IPS DF 6.9 (cell line): ENCODE measurements around the gene EAF2.

ENCODE experiments used
- DNase-seq: peaks from one replicate; pipeline ENCODE4 v3.0.0-alpha.2; 2013; ENCODE audit warnings: low read depth, low spot score
- H3K27ac ChIP-seq: one replicate; pipeline ENCODE4 v1.5.1; 2013; ENCODE audit warnings: low read length, control low read depth
- H3K27me3 ChIP-seq: 2 replicates; pipeline ENCODE4 v1.6.1; 2013; ENCODE audit warnings: mild to moderate bottlenecking, low read length; ENCODE audit not compliant: control insufficient read depth, insufficient read depth
- H3K36me3 ChIP-seq: 2 replicates; pipeline ENCODE4 v1.6.1; 2013; ENCODE audit warnings: low read length; ENCODE audit not compliant: control insufficient read depth, insufficient read depth
- H3K4me1 ChIP-seq: 2 replicates; pipeline ENCODE4 v1.6.1; 2013; ENCODE audit warnings: low read length; ENCODE audit not compliant: control insufficient read depth, insufficient read depth
- H3K4me3 ChIP-seq: 2 replicates; pipeline ENCODE4 v1.5.1; 2013; ENCODE audit warnings: mild to moderate bottlenecking, low read length
- H3K9me3 ChIP-seq: 2 replicates; pipeline ENCODE4 v1.6.1; 2013; ENCODE audit warnings: low read length, inconsistent platforms; ENCODE audit not compliant: control insufficient read depth, insufficient read depth
- WGBS: extraction: QIAGEN DNeasy Blood & Tissue Kit; methylation state at CpG from one replicate; pipeline ENCODE4 v1.1.7; 2013; ENCODE audit warnings: mixed read lengths, missing lambda C conversion rate; ENCODE audit not compliant: insufficient read length, insufficient coverage; 5-methylcytosine and 5-hydroxymethylcytosine counted together

EAF2 gene

DNA sequence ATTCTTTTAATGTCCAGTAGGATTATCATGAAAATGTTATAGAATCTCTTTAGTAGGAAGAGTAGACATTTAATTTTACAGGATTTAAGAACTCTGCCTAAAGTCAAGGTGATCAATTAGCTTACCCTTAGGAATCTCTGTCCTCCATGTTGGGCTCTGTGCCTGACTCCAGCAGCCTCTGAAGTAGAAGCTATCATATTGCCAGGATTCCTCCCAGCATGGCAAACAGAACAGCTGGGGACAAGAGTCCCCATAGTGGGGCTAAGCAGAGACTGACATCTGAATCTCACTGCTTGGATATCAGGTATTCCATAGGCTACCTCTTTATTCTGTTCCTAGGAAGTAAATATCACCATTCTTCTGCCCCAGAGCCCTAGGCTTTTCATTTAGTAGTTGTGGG, 60.7 kb downstream of the EAF2 start:
- Histone ChIP-seq H3K36me3 (no peaks in the 10 kb centered on the region), H3K4me3 (no peak overlapping the region), H3K9me3 (no peaks in the 10 kb centered on the region), H3K4me1 (no peaks in the 10 kb centered on the region), H3K27me3 (no peaks in the 10 kb centered on the region), H3K27ac (no peak overlapping the region)
- DNase-seq, result no peak

DNA sequence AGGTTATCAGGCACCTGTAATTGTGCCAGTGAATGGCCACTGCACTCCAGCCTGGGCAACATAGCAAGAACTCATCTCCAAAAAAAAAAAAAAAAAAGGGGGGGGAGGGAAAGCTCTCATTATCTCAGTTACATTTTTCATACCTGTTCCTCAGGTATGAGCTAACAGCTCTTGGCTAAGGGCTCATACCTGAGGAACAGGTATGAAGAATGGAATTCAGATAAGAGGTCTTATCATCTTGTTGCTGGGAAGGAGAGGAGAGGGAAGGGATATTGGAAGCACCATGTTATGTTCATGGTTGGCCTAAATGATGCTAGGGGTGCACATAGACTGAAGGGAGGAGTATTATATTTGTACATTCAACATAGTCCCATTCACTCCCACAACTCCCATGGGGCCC, 61.8 kb downstream of the EAF2 start:
- no peaks in the 10 kb centered on the region for H3K27me3 ChIP-seq
- DNase-seq, result no peak
- no peak overlapping the region for H3K27ac ChIP-seq
- H3K36me3 ChIP-seq, result no peaks in the 10 kb centered on the region
- no peaks in the 10 kb centered on the region for H3K9me3 ChIP-seq
- no peaks in the 10 kb centered on the region for H3K4me1 ChIP-seq
- no peak overlapping the region for H3K4me3 ChIP-seq

DNA sequence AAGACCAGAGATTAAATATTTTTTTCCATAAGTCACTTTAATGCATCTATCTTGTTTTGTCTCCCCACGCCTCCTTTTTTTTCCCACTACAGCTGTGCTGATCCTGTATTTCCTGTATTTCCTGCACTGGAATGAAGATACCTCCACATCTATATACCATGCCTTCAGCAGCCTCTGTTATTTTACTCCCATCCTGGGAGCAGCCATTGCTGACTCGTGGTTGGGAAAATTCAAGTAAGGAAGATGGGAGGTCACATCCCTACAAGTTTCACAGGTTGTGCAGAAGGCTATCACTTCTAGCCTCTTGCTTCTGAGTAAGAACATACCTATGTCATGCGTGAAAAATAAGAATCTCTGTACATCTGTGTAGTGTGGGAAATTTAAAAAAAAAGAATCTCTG, 62.3 kb downstream of the EAF2 start:
- no peak for DNase-seq
- H3K4me1 ChIP-seq, result no peaks in the 10 kb centered on the region
- no peaks in the 10 kb centered on the region for H3K27me3 ChIP-seq
- H3K9me3 ChIP-seq, result no peaks in the 10 kb centered on the region
- no peaks in the 10 kb centered on the region for H3K36me3 ChIP-seq
- H3K27ac ChIP-seq, result no peak overlapping the region
- no CpG with 5 or more reads among the region's 3 CpGs for WGBS
- H3K4me3 ChIP-seq, result no peak overlapping the region

DNA sequence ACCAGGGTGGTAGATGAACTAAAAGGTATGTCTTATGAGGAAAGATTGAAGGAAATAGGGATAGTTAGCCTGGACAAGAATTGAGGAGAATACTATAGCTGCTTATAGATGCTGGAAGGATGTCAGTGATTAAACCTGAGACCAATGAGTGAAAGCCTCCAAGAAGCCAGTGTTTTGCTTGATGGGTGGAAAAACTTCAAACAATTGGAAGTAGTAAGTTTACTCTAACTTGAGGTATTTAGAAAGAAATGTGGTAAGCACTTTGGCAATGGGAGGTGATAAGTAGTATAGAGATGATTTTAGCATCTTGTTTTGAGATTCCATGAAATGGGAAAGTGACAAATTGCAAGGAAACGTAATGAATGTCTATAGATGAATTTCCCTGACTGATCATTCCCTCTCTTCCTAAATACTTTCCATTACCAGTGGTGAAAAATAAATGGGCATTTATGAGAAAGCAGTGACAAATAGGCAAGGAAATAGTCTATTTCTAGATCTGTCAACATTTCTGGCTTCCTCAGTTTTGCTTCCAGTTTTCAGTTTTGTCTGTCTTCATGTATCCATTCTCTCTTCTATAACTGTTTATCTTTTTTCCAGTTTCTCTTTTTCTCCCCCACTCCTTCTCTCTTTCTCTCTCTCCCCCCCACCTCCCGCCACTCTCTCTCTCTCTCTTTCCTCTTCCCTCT, 78.4 kb downstream of the EAF2 start:
- Histone ChIP-seq H3K4me1 (no peaks in the 10 kb centered on the region), H3K4me3 (no peak overlapping the region), H3K27me3 (no peaks in the 10 kb centered on the region), H3K27ac (no peak overlapping the region), H3K9me3 (no peaks in the 10 kb centered on the region), H3K36me3 (no peaks in the 10 kb centered on the region)
- DNase-seq, result no peak
- WGBS, result no CpG with 5 or more reads among the region's 2 CpGs

DNA sequence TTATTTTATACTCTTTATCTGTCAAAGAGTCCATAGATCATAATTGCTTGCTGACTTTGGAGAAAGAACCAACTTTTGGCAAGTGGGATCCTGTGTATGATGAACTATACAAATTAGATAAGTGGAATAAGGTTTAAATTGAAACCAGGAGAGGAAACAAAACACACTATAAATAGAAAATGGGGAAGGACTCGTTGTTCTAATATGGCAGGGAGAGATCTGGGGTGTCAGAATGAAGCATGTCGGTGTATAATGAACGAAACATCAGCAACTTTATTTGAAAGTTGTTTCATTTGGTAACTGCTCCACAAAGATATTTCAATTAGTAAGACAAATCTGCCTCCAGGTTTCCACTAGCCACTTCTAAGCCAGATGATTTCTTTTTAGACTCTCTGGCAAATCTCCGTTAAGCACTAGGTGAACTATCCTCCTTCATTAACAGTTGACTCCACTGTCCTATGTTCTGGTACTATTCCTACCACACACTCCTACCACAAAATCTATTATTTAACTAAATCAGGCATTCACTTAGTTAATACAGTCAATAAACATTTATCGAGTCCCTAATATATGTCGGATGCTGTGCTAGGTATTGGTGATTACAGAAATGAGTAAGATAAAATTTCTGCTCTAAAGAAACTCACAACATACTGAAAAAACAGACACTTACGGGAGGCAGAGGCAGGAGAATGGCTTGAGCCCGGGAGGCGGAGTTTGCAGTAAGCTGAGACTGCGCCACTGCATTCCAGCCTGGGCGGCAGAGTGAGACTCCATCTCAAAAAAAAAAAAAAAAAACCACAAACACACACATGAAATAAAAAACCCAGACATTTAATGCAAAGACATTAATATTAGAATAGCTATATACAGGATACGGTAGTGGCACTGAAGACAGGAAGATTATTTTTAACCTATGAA, 79.3 kb downstream of the EAF2 start:
- 100% methylated on average over 1 of the region's 12 CpGs for WGBS
- Histone ChIP-seq H3K4me3 (no peak overlapping the region), H3K27ac (no peak overlapping the region), H3K4me1 (no peaks in the 10 kb centered on the region), H3K27me3 (no peaks in the 10 kb centered on the region), H3K36me3 (no peaks in the 10 kb centered on the region), H3K9me3 (no peaks in the 10 kb centered on the region)
- DNase-seq, result no peak

DNA sequence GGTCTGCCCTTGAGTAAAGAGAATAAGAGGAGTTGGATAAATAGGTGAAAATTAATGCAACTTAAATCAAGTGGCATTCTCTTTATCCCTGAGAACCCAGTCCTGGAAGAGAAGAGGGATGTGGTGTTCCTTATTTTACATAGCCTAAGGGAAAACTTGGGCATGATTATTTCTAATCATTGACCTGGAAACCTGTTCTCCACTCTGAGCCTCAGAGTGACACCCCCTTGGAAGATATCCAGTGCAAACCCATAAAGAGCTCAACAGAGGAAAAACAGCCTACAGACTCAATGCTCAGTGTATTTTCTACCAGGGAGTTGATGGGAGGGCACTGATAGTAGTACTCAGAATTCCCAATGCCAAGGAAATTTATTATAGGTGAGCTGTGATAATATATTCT, 81.2 kb downstream of the EAF2 start:
- H3K4me3 ChIP-seq, result no peak overlapping the region
- H3K9me3 ChIP-seq, result no peaks in the 10 kb centered on the region
- H3K27ac ChIP-seq, result no peak overlapping the region
- H3K4me1 ChIP-seq, result no peaks in the 10 kb centered on the region
- no peaks in the 10 kb centered on the region for H3K27me3 ChIP-seq
- no peak for DNase-seq
- no peaks in the 10 kb centered on the region for H3K36me3 ChIP-seq

DNA sequence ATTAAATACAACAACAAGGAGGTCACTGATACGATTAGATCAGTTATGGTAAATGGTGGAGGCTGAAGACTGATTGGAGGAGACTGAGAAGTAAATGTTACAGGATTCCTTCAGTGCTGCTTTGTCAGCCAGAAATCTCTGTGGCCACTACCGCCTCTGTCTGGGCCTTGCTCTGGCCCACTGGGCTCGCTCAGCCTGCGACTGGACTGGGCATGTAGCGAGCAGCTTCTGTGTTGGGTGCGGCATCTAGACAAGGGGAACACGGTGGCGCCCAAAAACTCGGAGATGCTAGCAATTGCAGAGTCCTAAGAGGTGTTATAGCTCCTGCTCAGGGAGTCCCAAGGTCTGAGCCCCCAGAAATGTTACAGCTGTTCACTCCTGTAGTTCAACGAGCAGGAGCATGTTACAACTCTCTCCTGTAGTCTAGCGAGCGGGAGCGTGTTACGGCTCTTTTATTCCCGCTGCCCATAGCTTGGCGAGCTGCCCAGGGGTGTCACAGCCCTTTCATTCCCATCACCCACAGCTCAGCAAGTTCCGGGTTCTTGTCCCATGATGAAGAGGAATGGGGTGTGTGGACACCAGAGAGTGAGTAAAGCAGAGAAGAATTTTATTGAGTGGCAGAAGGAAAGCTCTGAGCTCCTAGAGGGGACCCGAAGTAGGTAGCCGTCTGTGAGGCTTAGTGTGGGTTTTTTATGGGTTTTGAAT, 83.9 kb downstream of the EAF2 start:
- H3K4me1 ChIP-seq, result no peaks in the 10 kb centered on the region
- no peaks in the 10 kb centered on the region for H3K36me3 ChIP-seq
- no peak overlapping the region for H3K27ac ChIP-seq
- no peaks in the 10 kb centered on the region for H3K9me3 ChIP-seq
- H3K27me3 ChIP-seq, result no peaks in the 10 kb centered on the region
- no CpG with 5 or more reads among the region's 19 CpGs for WGBS
- no peak overlapping the region for H3K4me3 ChIP-seq
- DNase-seq, result no peak

DNA sequence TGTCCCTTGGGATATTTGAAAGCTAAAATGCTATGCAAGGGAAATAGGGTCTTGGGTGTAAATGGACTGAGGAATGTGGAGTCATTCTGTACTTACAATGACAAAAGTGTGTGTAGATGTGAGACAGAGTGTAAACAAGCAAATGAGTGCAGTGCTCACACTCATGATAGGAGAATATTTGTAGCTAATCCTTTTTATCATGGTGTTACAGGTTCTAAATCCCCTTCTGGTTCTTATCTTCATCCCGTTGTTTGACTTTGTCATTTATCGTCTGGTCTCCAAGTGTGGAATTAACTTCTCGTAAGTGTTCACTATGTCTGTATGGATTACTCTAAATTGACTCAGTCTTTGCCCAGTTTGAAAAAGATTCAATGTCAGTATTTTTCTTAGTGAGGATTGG, 89.7 kb downstream of the EAF2 start:
- no peak overlapping the region for H3K4me3 ChIP-seq
- H3K36me3 ChIP-seq, result no peaks in the 10 kb centered on the region
- no peaks in the 10 kb centered on the region for H3K27me3 ChIP-seq
- H3K9me3 ChIP-seq, result no peaks in the 10 kb centered on the region
- H3K27ac ChIP-seq, result no peak overlapping the region
- no peaks in the 10 kb centered on the region for H3K4me1 ChIP-seq
- no CpG with 5 or more reads among the region's 3 CpGs for WGBS
- no peak for DNase-seq

DNA sequence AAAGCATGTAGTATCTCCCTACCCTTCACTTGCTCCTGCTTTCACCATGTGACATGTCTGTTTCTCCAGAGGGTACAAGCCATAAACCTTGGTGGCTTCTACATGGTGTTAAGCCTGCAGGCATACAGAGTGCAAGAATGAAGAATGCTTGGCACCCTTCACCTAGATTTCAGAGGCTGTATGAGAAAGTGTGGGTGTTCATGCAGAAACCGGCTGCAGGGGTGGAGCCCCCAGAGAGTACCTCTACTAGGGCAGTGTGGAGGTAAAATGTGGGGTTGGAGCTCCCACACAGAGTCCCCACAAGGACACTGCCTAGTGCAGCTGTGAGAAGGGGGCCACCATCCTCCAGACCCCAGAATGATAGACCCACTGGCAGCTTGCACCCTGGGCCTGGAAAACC, 91.4 kb downstream of the EAF2 start:
- no peak for DNase-seq
- no CpG with 5 or more reads among the region's 1 CpG for WGBS
- H3K9me3 ChIP-seq, result no peaks in the 10 kb centered on the region
- H3K4me3 ChIP-seq, result no peak overlapping the region
- no peak overlapping the region for H3K27ac ChIP-seq
- no peaks in the 10 kb centered on the region for H3K27me3 ChIP-seq
- no peaks in the 10 kb centered on the region for H3K4me1 ChIP-seq
- H3K36me3 ChIP-seq, result no peaks in the 10 kb centered on the region
